ENCODE data around the gene MMAA.
"Not testable (repeated sequence)": the region's sequence is repeated elsewhere in the genome, so short reads cannot be mapped to it uniquely, and the experiment has no call there.

MMAA gene

GRCh38 chr4:145639186-145639698 lies 20.1 kb downstream of the MMAA start:
- no peak for TF ChIP-seq CTCF (IDR thresholded peaks at IDR 0.05; ENCODE audit: borderline replicate concordance, control extremely low read depth, extremely low read depth, insufficient read depth, missing control alignments)
- DNase-seq (ENCODE audit: low spot score): no peak
- in situ Hi-C loops (cut with MboI; ENCODE audit: low sequenced_read_pairs, unreplicated experiment): no loop called here

- in situ Hi-C loops (cut with MboI; ENCODE audit: low sequenced_read_pairs, unreplicated experiment); DNase-seq (ENCODE audit: low spot score): not testable (repeated sequence)
These were observed 21.1 kb downstream of the MMAA start for GRCh38 chr4:145640236-145640635.

GRCh38 chr4:145643295-145643694 lies 24.1 kb downstream of the MMAA start:
- in situ Hi-C loops (cut with MboI; ENCODE audit: low sequenced_read_pairs, unreplicated experiment): no loop called here
- DNase-seq (ENCODE audit: low spot score): no peak
- no peak for TF ChIP-seq CTCF (IDR thresholded peaks at IDR 0.05; ENCODE audit: borderline replicate concordance, control extremely low read depth, extremely low read depth, insufficient read depth, missing control alignments)

GRCh38 chr4:145644699-145645098 lies 25.5 kb downstream of the MMAA start:
- in situ Hi-C loops (cut with MboI; ENCODE audit: low sequenced_read_pairs, unreplicated experiment): no loop called here
- DNase-seq (ENCODE audit: low spot score): no peak
- no peak for TF ChIP-seq CTCF (IDR thresholded peaks at IDR 0.05; ENCODE audit: borderline replicate concordance, control extremely low read depth, extremely low read depth, insufficient read depth, missing control alignments)

- in situ Hi-C loops (cut with MboI; ENCODE audit: low sequenced_read_pairs, unreplicated experiment): no loop called here
- DNase-seq (ENCODE audit: low spot score): no peak
- TF ChIP-seq CTCF (IDR thresholded peaks at IDR 0.05; ENCODE audit: borderline replicate concordance, control extremely low read depth, extremely low read depth, insufficient read depth, missing control alignments): no peak
These were observed 37.0 kb downstream of the MMAA start for GRCh38 chr4:145656156-145656555.

GRCh38 chr4:145660064-145660463 lies 40.9 kb downstream of the MMAA start:
- no peak for DNase-seq (ENCODE audit: low spot score)
- in situ Hi-C loops (cut with MboI; ENCODE audit: low sequenced_read_pairs, unreplicated experiment): no loop called here
- TF ChIP-seq CTCF (IDR thresholded peaks at IDR 0.05; ENCODE audit: borderline replicate concordance, control extremely low read depth, extremely low read depth, insufficient read depth, missing control alignments): no peak

- no peak for DNase-seq (ENCODE audit: low spot score)
- in situ Hi-C loops (cut with MboI; ENCODE audit: low sequenced_read_pairs, unreplicated experiment): no loop called here
- no peak for TF ChIP-seq CTCF (IDR thresholded peaks at IDR 0.05; ENCODE audit: borderline replicate concordance, control extremely low read depth, extremely low read depth, insufficient read depth, missing control alignments)
These were observed 44.0 kb downstream of the MMAA start for GRCh38 chr4:145663194-145663593.
